MCF 10A (cell line): ENCODE results near the gene CCDC183. TPM values are rescaled to one million over a fixed set of nuclear protein-coding genes. Genes with fewer than 3 reads are reported as not detected.
"Not testable (repeated sequence)": the region's sequence is repeated elsewhere in the genome, so short reads cannot be mapped to it uniquely, and the experiment has no call there.

ENCODE experiments used
- BruUV-seq: library from RNA; stranded (reverse); fragments of 400-500 nt; replicated peaks from 2 replicates; lab custom pipeline; 2021; lab: Mats Ljungman, UMichigan
- CTCF ChIA-PET: fragments of 300-600 bp; sonication (Branson Sonifier 250); formaldehyde crosslinking; extraction: SDS; loops from one replicate; lab custom pipeline; 2021; ENCODE audit warnings: antibody characterized with exemption, inconsistent platforms; lab: Yijun Ruan, JAX
- POLR2A ChIA-PET: fragments of 300-600, 350-650 bp; sonication (Branson Sonifier 250); formaldehyde crosslinking; extraction: SDS; loops from one replicate; lab custom pipeline; 2020; ENCODE audit warnings: antibody characterized with exemption, inconsistent platforms; lab: Yijun Ruan, JAX
- DNase-seq: peaks from one replicate; pipeline ENCODE4 v3.0.0-alpha.2; 2018; ENCODE audit not compliant: unreplicated experiment
- H3K27ac Mint-ChIP-seq: one replicate; pipeline ENCODE4 v1.8.0; 2022; ENCODE audit warnings: mild to moderate bottlenecking, low read depth, mixed read lengths; ENCODE audit not compliant: unreplicated experiment
- H3K27me3 Mint-ChIP-seq: one replicate; pipeline ENCODE4 v1.8.0; 2022; ENCODE audit warnings: mixed read lengths; ENCODE audit not compliant: insufficient read depth, unreplicated experiment
- H3K36me3 Mint-ChIP-seq: one replicate; pipeline ENCODE4 v1.8.0; 2022; ENCODE audit warnings: mild to moderate bottlenecking, moderate library complexity, mixed read lengths; ENCODE audit not compliant: insufficient read depth, unreplicated experiment
- H3K4me1 Mint-ChIP-seq: one replicate; pipeline ENCODE4 v1.8.0; 2022; ENCODE audit warnings: mixed read lengths; ENCODE audit not compliant: insufficient read depth, unreplicated experiment
- H3K4me3 Mint-ChIP-seq: one replicate; pipeline ENCODE4 v1.8.0; 2022; ENCODE audit warnings: mild to moderate bottlenecking, moderate library complexity, mixed read lengths; ENCODE audit not compliant: unreplicated experiment
- H3K9me3 Mint-ChIP-seq: one replicate; pipeline ENCODE4 v1.8.0; 2022; ENCODE audit warnings: mixed read lengths; ENCODE audit not compliant: unreplicated experiment
- CTCF ChIP-seq: fragments of 200-600 bp; IDR thresholded peaks from one replicate; pipeline ENCODE4 v1.8.0; 2022; ENCODE audit warnings: antibody characterized with exemption, mild to moderate bottlenecking; ENCODE audit not compliant: unreplicated experiment
- intact Hi-C: fragments of 100-400 bp; cut with micrococcal nuclease; formaldehyde crosslinking; loops from 2 replicates; pipeline ENCODE4 v1.14.1; 2022
- total RNA-seq: library from RNA; stranded (reverse); gene quantifications from 2 replicates; pipeline ENCODE4 v1.2.3, GENCODE V29; 2022

Gene CCDC183
- total RNA-seq, 1 experiment from 2014 or later, result 0.26 TPM

GRCh38 chr9:136786451-136786850 lies 9.7 kb upstream of the CCDC183 start:
- Mint-ChIP-seq H3K36me3 (no peaks in the 10 kb centered on the region), H3K9me3 (no peaks in the 10 kb centered on the region), H3K4me1 (peaks cover 5% of the 10 kb centered on the region), H3K27me3 (peaks cover 9% of the 10 kb centered on the region), H3K27ac (no peak overlapping the region), H3K4me3 (no peak overlapping the region)
- POLR2A ChIA-PET, result no interaction called here
- CTCF ChIA-PET, result interaction anchor here (0.9 to 3.5 kb wide), 8 partner anchors 9 to 249 kb away, joined by 3 to 24 read pairs (median 5); no protein-coding TSS in a partner anchor
- TF ChIP-seq CTCF, result no peak
- intact Hi-C loops, result no loop called here
- no TSS peak for BruUV-seq
- no peak for DNase-seq

GRCh38 chr9:136786983-136787382 lies 9.2 kb upstream of the CCDC183 start:
- H3K4me1 Mint-ChIP-seq, H3K36me3 Mint-ChIP-seq, H3K9me3 Mint-ChIP-seq, H3K4me3 Mint-ChIP-seq, BruUV-seq, DNase-seq, H3K27me3 Mint-ChIP-seq, H3K27ac Mint-ChIP-seq, POLR2A ChIA-PET: not testable (repeated sequence)
- intact Hi-C loops, result loop anchor here (1.0 kb wide), 1 partner anchor 248 kb away; no protein-coding TSS in a partner anchor
- CTCF ChIA-PET, result interaction anchor here (0.6 to 3.5 kb wide), 14 partner anchors 9 to 1083 kb away, joined by 3 to 24 read pairs (median 4); partner anchors contain the start of gene SAPCD2

- BruUV-seq, result no TSS peak
- Mint-ChIP-seq H3K4me3 (no peak overlapping the region), H3K9me3 (no peaks in the 10 kb centered on the region), H3K36me3 (peaks cover 8% of the 10 kb centered on the region), H3K4me1 (peaks cover 5% of the 10 kb centered on the region), H3K27ac (no peak overlapping the region), H3K27me3 (no peaks in the 10 kb centered on the region)
- intact Hi-C loops, result loop anchor here (1.0 kb wide), 1 partner anchor 247 kb away; no protein-coding TSS in a partner anchor
- DNase-seq, result peak; percentile 66
- POLR2A ChIA-PET, result interaction anchor here (1.3 kb wide), 1 partner anchor 20 kb away, joined by 5 read pairs; the partner anchor contains the start of gene RABL6
- peak; percentile 90 for TF ChIP-seq CTCF
- CTCF ChIA-PET, result interaction anchor here (0.6 to 3.5 kb wide), 19 partner anchors 10 to 1084 kb away, joined by 3 to 24 read pairs (median 3); partner anchors contain the start of gene SAPCD2
These were observed 8.3 kb upstream of the CCDC183 start for GRCh38 chr9:136787690-136788400.

GRCh38 chr9:136788644-136789522 lies 7.3 kb upstream of the CCDC183 start:
- POLR2A ChIA-PET, result interaction anchor here (0.7 to 1.3 kb wide), 2 partner anchors 19 to 22 kb away, joined by 3 to 5 read pairs; partner anchors contain the start of gene RABL6
- H3K27me3 Mint-ChIP-seq, H3K4me1 Mint-ChIP-seq: not testable (repeated sequence)

More at GRCh38 chr9:136788644-136789522, 7.3 kb upstream of the CCDC183 start:
- H3K36me3 Mint-ChIP-seq, result peaks cover 12% of the 10 kb centered on the region
- BruUV-seq, H3K9me3 Mint-ChIP-seq, intact Hi-C loops, H3K4me3 Mint-ChIP-seq, DNase-seq, H3K27ac Mint-ChIP-seq: not testable (repeated sequence)
- CTCF ChIA-PET, result interaction anchor here (0.6 to 3.5 kb wide), 6 partner anchors 14 to 270 kb away, joined by 3 to 24 read pairs (median 4); no protein-coding TSS in a partner anchor
